WTC11 (cell line): Measurements from ENCODE around the gene WFS1. TPM values are rescaled to one million over a fixed set of nuclear protein-coding genes. Genes with fewer than 3 reads are reported as not detected.

Source experiments
- ATAC-seq: fragments of 200-7000 bp; cut with Tn5 transposase; 2 replicates; pipeline ENCODE4 v1.10.0; 2021; ENCODE audit warnings: mild to moderate bottlenecking, moderate library complexity
- CTCF ChIA-PET: fragments of 300-600 bp; sonication (Branson Sonifier 250); formaldehyde crosslinking; loops from one replicate; lab custom pipeline; 2021; ENCODE audit warnings: antibody characterized with exemption; lab: Charles Lee
- POLR2A ChIA-PET: fragments of 350-600 bp; sonication (Branson Sonifier 250); formaldehyde crosslinking; loops from one replicate; lab custom pipeline; 2021; ENCODE audit warnings: antibody characterized with exemption; lab: Charles Lee
- DNase-seq: peaks from one replicate; pipeline ENCODE4 v3.0.0; 2021; ENCODE audit warnings: low spot score
- H3K27ac Mint-ChIP-seq: 2 replicates; pipeline ENCODE4 v1.8.0; 2021; ENCODE audit warnings: mixed read lengths
- H3K27me3 Mint-ChIP-seq: 2 replicates; pipeline ENCODE4 v1.8.0; 2021; ENCODE audit warnings: low read depth, mild to moderate bottlenecking, moderate library complexity, mixed read lengths
- H3K36me3 Mint-ChIP-seq: 2 replicates; pipeline ENCODE4 v1.8.0; 2021; ENCODE audit warnings: mixed read lengths
- H3K4me1 Mint-ChIP-seq: 2 replicates; pipeline ENCODE4 v1.8.0; 2022; ENCODE audit warnings: mixed read lengths
- H3K4me3 Mint-ChIP-seq: 2 replicates; pipeline ENCODE4 v1.8.0; 2021; ENCODE audit warnings: mild to moderate bottlenecking, moderate library complexity, mixed read lengths
- H3K9me3 Mint-ChIP-seq: 2 replicates; pipeline ENCODE4 v1.8.0; 2021; ENCODE audit warnings: mixed read lengths
- ATF1 ChIP-seq: sonication (generic); formaldehyde crosslinking; IDR thresholded peaks from 2 replicates; pipeline ENCODE4 v1.8.1; 2023; ENCODE audit warnings: mild to moderate bottlenecking, moderate library complexity, missing genetic modification reagents
- E2F5 ChIP-seq: sonication (generic); formaldehyde crosslinking; IDR thresholded peaks from 2 replicates; pipeline ENCODE4 v1.8.1; 2022; ENCODE audit warnings: mild to moderate bottlenecking, moderate library complexity, missing genetic modification reagents
- ETV6 ChIP-seq: sonication (generic); formaldehyde crosslinking; IDR thresholded peaks from 2 replicates; pipeline ENCODE4 v1.8.1; 2022; ENCODE audit warnings: mild to moderate bottlenecking, missing genetic modification reagents
- FOXP4 ChIP-seq: sonication (generic); formaldehyde crosslinking; IDR thresholded peaks from 2 replicates; pipeline ENCODE4 v1.8.0; 2022; ENCODE audit warnings: mild to moderate bottlenecking, missing genetic modification reagents
- GABPB1 ChIP-seq: sonication (generic); formaldehyde crosslinking; IDR thresholded peaks from 2 replicates; pipeline ENCODE4 v1.8.1; 2023; ENCODE audit warnings: mild to moderate bottlenecking, missing genetic modification reagents
- GRHL2 ChIP-seq: fragments of 250-450 bp; sonication (Bioruptor Pico); IDR thresholded peaks from 2 replicates; pipeline ENCODE4 v1.8.0; 2022; ENCODE audit warnings: mild to moderate bottlenecking, moderate library complexity; ENCODE audit not compliant: insufficient replicate concordance, severe bottlenecking
- IRF1 ChIP-seq: sonication (generic); formaldehyde crosslinking; IDR thresholded peaks from 2 replicates; pipeline ENCODE4 v1.8.0; 2023; ENCODE audit warnings: missing genetic modification reagents
- MYBL2 ChIP-seq: sonication (generic); formaldehyde crosslinking; IDR thresholded peaks from 2 replicates; pipeline ENCODE4 v1.8.1; 2023; ENCODE audit warnings: mild to moderate bottlenecking, moderate library complexity, missing genetic modification reagents
- SP1 ChIP-seq: sonication (generic); formaldehyde crosslinking; conservative IDR thresholded peaks from 2 replicates; pipeline ENCODE4 v1.8.1; 2022; ENCODE audit warnings: missing genetic modification reagents
- STAT6 ChIP-seq: sonication (generic); formaldehyde crosslinking; conservative IDR thresholded peaks from 2 replicates; pipeline ENCODE4 v1.8.1; 2023; ENCODE audit warnings: mild to moderate bottlenecking, low read depth, missing genetic modification reagents, moderate library complexity
- TEAD1 ChIP-seq: sonication (generic); formaldehyde crosslinking; IDR thresholded peaks from 2 replicates; pipeline ENCODE4 v1.8.0; 2022; ENCODE audit warnings: mild to moderate bottlenecking, missing genetic modification reagents
- TP53 ChIP-seq: sonication (generic); formaldehyde crosslinking; IDR thresholded peaks from 2 replicates; pipeline ENCODE4 v1.8.1; 2023; ENCODE audit warnings: mild to moderate bottlenecking, missing genetic modification reagents
- USF2 ChIP-seq: sonication (generic); formaldehyde crosslinking; IDR thresholded peaks from 2 replicates; pipeline ENCODE4 v1.8.1; 2023; ENCODE audit warnings: mild to moderate bottlenecking, missing genetic modification reagents, moderate library complexity
- ZNF263 ChIP-seq: sonication (generic); formaldehyde crosslinking; IDR thresholded peaks from 2 replicates; pipeline ENCODE4 v1.8.1; 2022; ENCODE audit warnings: low read depth, mild to moderate bottlenecking, moderate library complexity, missing genetic modification reagents
- ZNF423 ChIP-seq: fragments of 250-450 bp; sonication (Bioruptor Pico); IDR thresholded peaks from 2 replicates; pipeline ENCODE4 v2.1.2; 2022; ENCODE audit warnings: mild to moderate bottlenecking, moderate library complexity
- ZNF425 ChIP-seq: fragments of 250-450 bp; sonication (Bioruptor Pico); conservative IDR thresholded peaks from 2 replicates; pipeline ENCODE4 v1.9.0; 2021; ENCODE audit warnings: mild to moderate bottlenecking
- total RNA-seq: library from RNA; stranded (reverse); gene quantifications from 3 replicates; pipeline ENCODE4 v1.2.3, GENCODE V29; 2021

WFS1 gene
- total RNA-seq, 1 experiment from 2014 or later: 34.7 TPM

- no peak for TF ChIP-seq ZNF263 (CRISPR knock-in tag)
- no peak for TF ChIP-seq IRF1
- no peak for TF ChIP-seq ZNF423 (CRISPR knock-in tag)
- no peak for TF ChIP-seq E2F5 (CRISPR knock-in tag)
- no peak for TF ChIP-seq STAT6 (CRISPR knock-in tag)
- TF ChIP-seq TP53 (CRISPR knock-in tag): no peak
- no peak for TF ChIP-seq TEAD1
- TF ChIP-seq USF2 (CRISPR knock-in tag): no peak
- TF ChIP-seq ATF1 (CRISPR knock-in tag): no peak
- H3K27me3 Mint-ChIP-seq: no peaks in the 10 kb centered on the region
- CTCF ChIA-PET: interaction anchor here (2.0 to 31.0 kb wide), 3 partner anchors 11 to 54 kb away, joined by 8 to 713 read pairs (median 16); no protein-coding TSS in a partner anchor
- no peak overlapping the region for H3K4me3 Mint-ChIP-seq
- peaks cover 36% of the 10 kb centered on the region for H3K4me1 Mint-ChIP-seq
- H3K36me3 Mint-ChIP-seq: no peaks in the 10 kb centered on the region
- DNase-seq: no peak
- POLR2A ChIA-PET: no interaction called here
- no peak overlapping the region for H3K27ac Mint-ChIP-seq
- H3K9me3 Mint-ChIP-seq: no peaks in the 10 kb centered on the region
- no peak for ATAC-seq
Observed at GRCh38 chr4:6275351-6275750, 5.7 kb downstream of the WFS1 start.

GRCh38 chr4:6275898-6276806, 6.5 kb downstream of the WFS1 start:
- CTCF ChIA-PET: interaction anchor here (0.6 to 3.1 kb wide), 3 partner anchors 26 to 651 kb away, joined by 3 to 16 read pairs (median 4); no protein-coding TSS in a partner anchor
- no peak for ATAC-seq
- no peaks in the 10 kb centered on the region for H3K36me3 Mint-ChIP-seq
- no peaks in the 10 kb centered on the region for H3K9me3 Mint-ChIP-seq
- TF ChIP-seq GABPB1 (peak; percentile 23; the same call in 1 of the 2 replicates), SP1 (CRISPR knock-in tag) (no peak)
- DNase-seq: no peak
- H3K4me1 Mint-ChIP-seq: peaks cover 31% of the 10 kb centered on the region
- no peaks in the 10 kb centered on the region for H3K27me3 Mint-ChIP-seq
- POLR2A ChIA-PET: no interaction called here
- H3K27ac Mint-ChIP-seq: no peak overlapping the region
- no peak overlapping the region for H3K4me3 Mint-ChIP-seq

- Mint-ChIP-seq H3K27me3 (no peaks in the 10 kb centered on the region), H3K27ac (no peak overlapping the region; the same call in 1 of the 2 replicates)
- no peak for DNase-seq
Observed at GRCh38 chr4:6277139-6277802, 7.6 kb downstream of the WFS1 start.

More at GRCh38 chr4:6277139-6277802, 7.6 kb downstream of the WFS1 start:
- H3K4me1 Mint-ChIP-seq: peaks cover 22% of the 10 kb centered on the region
- no peaks in the 10 kb centered on the region for H3K9me3 Mint-ChIP-seq
- peaks cover 2% of the 10 kb centered on the region; the same call in 1 of the 2 replicates for H3K36me3 Mint-ChIP-seq
- ATAC-seq: no peak
- ChIA-PET CTCF (interaction anchor here (1.4 kb wide), 1 partner anchor 50 kb away, joined by 4 read pairs; no protein-coding TSS in a partner anchor), POLR2A (no interaction called here)
- no peak overlapping the region for H3K4me3 Mint-ChIP-seq
- TF ChIP-seq ZNF425 (no peak), ETV6 (no peak), GRHL2 (no peak), MYBL2 (CRISPR knock-in tag) (no peak), FOXP4 (CRISPR knock-in tag) (no peak)
